Measurements from ENCODE around the gene SCARB1. TPM values are rescaled to one million over a fixed set of nuclear protein-coding genes. Genes with fewer than 3 reads are reported as not detected.
"Not testable (repeated sequence)": the region's sequence is repeated elsewhere in the genome, so short reads cannot be mapped to it uniquely, and the experiment has no call there.

The SCARB1 gene
- total RNA-seq (2021; ENCODE audit: unreplicated experiment) (359 TPM), Bru-seq, nascent RNA (percentile 86 among the genes with signal in this experiment), BruChase-seq, experiment 1, labeled RNA remaining after a 2-hour chase (percentile 81 among the genes with signal in this experiment), BruChase-seq, experiment 2, labeled RNA remaining after a 6-hour chase (percentile 83 among the genes with signal in this experiment)
- 1,007 TPM for polyA plus RNA-seq (2012; ENCODE audit: insufficient read length)
- long read RNA-seq, transcript SCARB1-202 (12 exons, 3,329 nt) = minor isoform, 8 of 660 reads
- long read RNA-seq, transcript SCARB1-211 (13 exons, 1,597 nt) = minor isoform, 13 of 660 reads
- long read RNA-seq, transcript SCARB1-201 (13 exons, 2,611 nt) = major isoform, 354 of 660 reads
- long read RNA-seq, partial matches to known transcripts = 207 of 660 reads
- long read RNA-seq, other reads (novel, unspliced or antisense) = 74 of 660 reads

GRCh38 chr12:124863416-124864325 is at the start of gene SCARB1:
Gene SCARB1 (minus strand): TSS chr12:124863864. CDS start chr12:124863720, 144 bp downstream.
- peak; percentile 88 for ATAC-seq
- Histone ChIP-seq H3K36me3 (ENCODE audit: control insufficient read depth, insufficient read depth, low read length) (no peaks in the 10 kb centered on the region), H3K27me3 (ENCODE audit: control insufficient read depth, insufficient read depth, low read length) (no peaks in the 10 kb centered on the region), H3K27ac (ENCODE audit: low read length) (peak within 1 kb of the TSS; percentile 92), H3K4me1 (ENCODE audit: control insufficient read depth, insufficient read depth, low read length) (peaks cover 25% of the 10 kb centered on the region), H3K9me3 (ENCODE audit: control insufficient read depth, insufficient read depth, low read depth, low read length) (no peaks in the 10 kb centered on the region), H3K4me3 (ENCODE audit: low read depth in 2 of 2, low read length in 2 of 2) (peak within 1 kb of the TSS; percentile 72 to 80)
- ChIA-PET POLR2A (no interaction called here), CTCF (interaction anchor here (1.9 kb wide), 1 partner anchor 43 kb away, joined by 4 read pairs; no protein-coding TSS in a partner anchor)
- in situ Hi-C loops (cut with HindIII; ENCODE audit: low pct_unique_long_range_greater_than_20kb, low sequenced_read_pairs) = no loop called here
- BruUV-seq (replicated peaks) = no TSS peak
- intact Hi-C loops (cut with micrococcal nuclease; ENCODE audit: unreplicated experiment) = no loop called here
- TF ChIP-seq TCF7L2 (IDR thresholded peaks at IDR 0.05; ENCODE audit: low read depth, low read length) = no peak
- peak; percentile 66; the same call in 1 of the 2 replicates for TF ChIP-seq SIN3A (IDR thresholded peaks at IDR 0.05; ENCODE audit: borderline replicate concordance, insufficient read depth, low read depth, low read length)
- 0 out of 4 replicates have a peak, but pooled peaks of 1 of the 2 experiments have one; percentile 18 for TF ChIP-seq REST (IDR thresholded peaks at IDR 0.05; ENCODE audit: insufficient read depth in 1 of 2, low read depth in 2 of 2, low read length in 1 of 2)
- peak; percentile 72 for TF ChIP-seq POLR2AphosphoS5 (IDR thresholded peaks at IDR 0.05; ENCODE audit: low read depth, low read length)
- no peak for TF ChIP-seq CTCF (IDR thresholded peaks at IDR 0.05)
- no peak for DNase-seq (ENCODE audit: low read depth, low spot score)

DNA sequence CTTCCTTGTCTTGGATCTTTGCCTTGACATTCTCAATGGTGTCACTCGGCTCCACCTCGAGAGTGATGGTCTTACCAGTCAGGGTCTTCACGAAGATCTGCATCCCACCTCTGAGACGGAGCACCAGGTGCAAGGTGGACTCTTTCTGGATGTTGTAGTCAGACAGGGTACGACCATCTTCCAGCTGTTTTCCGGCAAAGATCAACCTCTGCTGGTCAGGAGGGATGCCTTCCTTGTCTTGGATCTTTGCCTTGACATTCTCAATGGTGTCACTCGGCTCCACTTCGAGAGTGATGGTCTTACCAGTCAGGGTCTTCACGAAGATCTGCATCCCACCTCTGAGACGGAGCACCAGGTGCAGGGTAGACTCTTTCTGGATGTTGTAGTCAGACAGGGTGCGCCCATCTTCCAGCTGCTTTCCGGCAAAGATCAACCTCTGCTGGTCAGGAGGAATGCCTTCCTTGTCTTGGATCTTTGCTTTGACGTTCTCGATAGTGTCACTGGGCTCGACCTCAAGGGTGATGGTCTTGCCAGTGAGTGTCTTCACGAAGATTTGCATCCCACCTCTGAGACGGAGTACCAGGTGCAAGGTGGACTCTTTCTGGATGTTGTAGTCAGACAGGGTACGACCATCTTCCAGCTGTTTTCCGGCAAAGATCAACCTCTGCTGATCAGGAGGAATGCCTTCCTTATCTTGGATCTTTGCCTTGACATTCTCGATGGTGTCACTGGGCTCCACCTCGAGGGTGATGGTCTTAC is 49.0 kb upstream of the SCARB1 start:
- Histone ChIP-seq H3K36me3 (ENCODE audit: control insufficient read depth, insufficient read depth, low read length) (peaks cover 15% of the 10 kb centered on the region), H3K27ac (ENCODE audit: low read length) (0 out of 2 replicates have a peak overlapping the region, but pooled peaks have one; percentile 32), H3K4me1 (ENCODE audit: control insufficient read depth, insufficient read depth, low read length) (peaks cover 34% of the 10 kb centered on the region), H3K4me3 (ENCODE audit: low read depth in 2 of 2, low read length in 2 of 2) (peak overlapping the region; percentile 91 to 93)
- POLR2A ChIA-PET = interaction anchor here (0.7 to 1.0 kb wide), 2 partner anchors 9 to 79 kb away, joined by 3 to 6 read pairs; no protein-coding TSS in a partner anchor
- H3K27me3 ChIP-seq (ENCODE audit: control insufficient read depth, insufficient read depth, low read length); intact Hi-C loops (cut with micrococcal nuclease; ENCODE audit: unreplicated experiment); CTCF ChIA-PET; in situ Hi-C loops (cut with HindIII; ENCODE audit: low pct_unique_long_range_greater_than_20kb, low sequenced_read_pairs); H3K9me3 ChIP-seq (ENCODE audit: control insufficient read depth, insufficient read depth, low read depth, low read length); DNase-seq (ENCODE audit: low read depth, low spot score); BruUV-seq (replicated peaks); ATAC-seq: not testable (repeated sequence)

- CTCF ChIA-PET; intact Hi-C loops (cut with micrococcal nuclease; ENCODE audit: unreplicated experiment); ATAC-seq; in situ Hi-C loops (cut with HindIII; ENCODE audit: low pct_unique_long_range_greater_than_20kb, low sequenced_read_pairs); DNase-seq (ENCODE audit: low read depth, low spot score); BruUV-seq (replicated peaks); H3K9me3 ChIP-seq (ENCODE audit: control insufficient read depth, insufficient read depth, low read depth, low read length); H3K27me3 ChIP-seq (ENCODE audit: control insufficient read depth, insufficient read depth, low read length): not testable (repeated sequence)
- peaks cover 15% of the 10 kb centered on the region for H3K36me3 ChIP-seq (ENCODE audit: control insufficient read depth, insufficient read depth, low read length)
- POLR2A ChIA-PET = interaction anchor here (2.1 kb wide), 1 partner anchor 27 kb away, joined by 14 read pairs; no protein-coding TSS in a partner anchor
- H3K4me3 ChIP-seq (ENCODE audit: low read depth in 2 of 2, low read length in 2 of 2) = peak overlapping the region; percentile 29 to 52
- H3K27ac ChIP-seq (ENCODE audit: low read length) = peak overlapping the region; percentile 70; the same call in 1 of the 2 replicates
- peaks cover 28% of the 10 kb centered on the region for H3K4me1 ChIP-seq (ENCODE audit: control insufficient read depth, insufficient read depth, low read length)
Observed at GRCh38 chr12:124911521-124911920, 47.9 kb upstream of the SCARB1 start.

All from Panc1 (cell line).